MM.1S (cell line): ENCODE data around the gene EML5.

Experiments
- DNase-seq: peaks from one replicate; pipeline ENCODE4 v3.0.0-alpha.2; 2015
- H2AFZ ChIP-seq: fragments of 300-600 bp; sonication (generic); 2 replicates; pipeline ENCODE4 v1.6.0; 2016; ENCODE audit warnings: antibody characterized with exemption, low read length
- H3F3A ChIP-seq: fragments of 300-600 bp; sonication (generic); 2 replicates; pipeline ENCODE4 v1.6.1; 2016; ENCODE audit warnings: mild to moderate bottlenecking, antibody characterized with exemption, low read length, moderate library complexity, mixed read lengths; ENCODE audit not compliant: insufficient read depth
- H3K27ac ChIP-seq: fragments of 300-600 bp; sonication (generic); 2 replicates; pipeline ENCODE4 v1.5.1; 2016; ENCODE audit warnings: mild to moderate bottlenecking, low read length
- H3K27me3 ChIP-seq: fragments of 300-600 bp; sonication (generic); replicated peaks from 2 replicates; pipeline ENCODE4 v1.6.0; 2016; ENCODE audit warnings: low read length; ENCODE audit not compliant: insufficient read depth
- H3K36me3 ChIP-seq: fragments of 300-600 bp; sonication (generic); replicated peaks from 2 replicates; pipeline ENCODE4 v1.6.1; 2016; ENCODE audit warnings: mild to moderate bottlenecking, low read length, mixed read lengths; ENCODE audit not compliant: insufficient read depth
- H3K4me1 ChIP-seq: fragments of 300-600 bp; sonication (generic); 2 replicates; pipeline ENCODE4 v1.6.1; 2016; ENCODE audit warnings: low read length, mixed read lengths
- H3K4me2 ChIP-seq: fragments of 300-600 bp; sonication (generic); 2 replicates; pipeline ENCODE4 v1.6.0; 2016; ENCODE audit warnings: low read depth, low read length
- H3K4me3 ChIP-seq: fragments of 300-600 bp; sonication (generic); 2 replicates; pipeline ENCODE4 v1.5.1; 2016; ENCODE audit warnings: low read length, mixed read lengths
- H3K79me2 ChIP-seq: fragments of 300-600 bp; sonication (generic); 2 replicates; pipeline ENCODE4 v1.6.1; 2016; ENCODE audit warnings: mixed run types, low read length, mixed read lengths
- H3K9ac ChIP-seq: fragments of 300-600 bp; sonication (generic); 2 replicates; pipeline ENCODE4 v1.6.1; 2016; ENCODE audit warnings: low read length, mixed read lengths
- H3K9me2 ChIP-seq: fragments of 300-600 bp; sonication (generic); replicated peaks from 2 replicates; pipeline ENCODE4 v1.6.1; 2016; ENCODE audit warnings: mild to moderate bottlenecking, low read length, mixed read lengths; ENCODE audit not compliant: insufficient read depth
- H3K9me3 ChIP-seq: fragments of 300-600 bp; sonication (generic); replicated peaks from 2 replicates; pipeline ENCODE4 v1.6.1; 2016; ENCODE audit warnings: mild to moderate bottlenecking, low read length, mixed read lengths; ENCODE audit not compliant: insufficient read depth
- H4K20me1 ChIP-seq: fragments of 300-600 bp; sonication (generic); 2 replicates; pipeline ENCODE4 v1.6.1; 2016; ENCODE audit warnings: mild to moderate bottlenecking, low read length, moderate library complexity, mixed read lengths; ENCODE audit not compliant: insufficient read depth
- CTCF ChIP-seq: fragments of 300-600 bp; sonication (generic); IDR thresholded peaks from 2 replicates; pipeline ENCODE4 v1.5.1; 2016; ENCODE audit warnings: antibody characterized with exemption, low read length, mixed read lengths
- EZH2 ChIP-seq: fragments of 300-600 bp; sonication (generic); optimal IDR thresholded peaks from 2 replicates; pipeline ENCODE3; 2017; ENCODE audit warnings: low read depth, mild to moderate bottlenecking, antibody characterized with exemption, low read length, mixed read lengths
- EZH2phosphoT487 ChIP-seq: fragments of 300-600 bp; sonication (generic); IDR thresholded peaks from 2 replicates; pipeline ENCODE4 v1.6.1; 2018; ENCODE audit warnings: antibody characterized with exemption, low read length

Gene EML5

DNA sequence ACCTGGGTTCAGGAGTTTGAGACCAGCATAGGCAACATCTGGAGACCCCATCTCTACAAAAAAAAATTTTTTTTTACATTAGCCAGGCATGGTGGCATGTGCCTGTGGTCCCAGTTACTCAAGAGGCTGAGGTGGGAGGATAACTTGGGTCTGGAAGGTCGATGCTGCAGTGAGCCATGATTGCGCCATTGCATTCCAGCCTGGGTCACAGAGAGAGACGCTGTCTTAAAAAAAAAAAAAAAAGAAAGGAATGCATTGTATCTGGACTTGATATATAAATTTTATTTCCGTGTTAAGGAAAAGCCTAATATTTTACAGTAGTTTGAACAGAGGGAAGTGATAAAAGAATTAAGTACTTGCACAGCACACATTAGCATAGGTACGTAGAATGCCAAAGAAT lies 132.7 kb downstream of the EML5 start:
- H3K79me2 ChIP-seq: no peaks in the 10 kb centered on the region
- no peaks in the 10 kb centered on the region for H3K36me3 ChIP-seq
- H3K27me3 ChIP-seq: no peaks in the 10 kb centered on the region
- no peak overlapping the region for H2AFZ ChIP-seq
- H4K20me1 ChIP-seq: no peaks in the 10 kb centered on the region
- no peak overlapping the region for H3K4me2 ChIP-seq
- H3K9ac ChIP-seq: no peak overlapping the region
- no peak for DNase-seq
- H3K27ac ChIP-seq: no peak overlapping the region
- H3K9me2 ChIP-seq: no peaks in the 10 kb centered on the region
- no peaks in the 10 kb centered on the region for H3F3A ChIP-seq
- H3K9me3 ChIP-seq: no peaks in the 10 kb centered on the region
- H3K4me3 ChIP-seq: no peak overlapping the region
- no peaks in the 10 kb centered on the region for H3K4me1 ChIP-seq
- TF ChIP-seq CTCF (no peak), EZH2 (no peak), EZH2phosphoT487 (no peak)

- Histone ChIP-seq H3K27ac (no peak overlapping the region), H3K9ac (no peak overlapping the region), H3K4me1 (no peaks in the 10 kb centered on the region), H3K9me3 (no peaks in the 10 kb centered on the region), H4K20me1 (no peaks in the 10 kb centered on the region), H3F3A (no peaks in the 10 kb centered on the region), H3K27me3 (no peaks in the 10 kb centered on the region), H3K4me2 (no peak overlapping the region), H3K79me2 (no peaks in the 10 kb centered on the region), H2AFZ (no peak overlapping the region), H3K9me2 (no peaks in the 10 kb centered on the region), H3K4me3 (no peak overlapping the region), H3K36me3 (no peaks in the 10 kb centered on the region)
- DNase-seq: no peak
- TF ChIP-seq CTCF (no peak), EZH2phosphoT487 (no peak), EZH2 (no peak)
Observed at GRCh38 chr14:88639221-88639620, 153.5 kb downstream of the EML5 start.

- Histone ChIP-seq H3K27me3 (no peaks in the 10 kb centered on the region), H3F3A (no peaks in the 10 kb centered on the region), H3K4me3 (no peak overlapping the region), H3K9ac (no peak overlapping the region), H3K27ac (no peak overlapping the region), H3K4me1 (no peaks in the 10 kb centered on the region), H2AFZ (no peak overlapping the region), H3K9me3 (no peaks in the 10 kb centered on the region), H3K36me3 (no peaks in the 10 kb centered on the region), H3K4me2 (no peak overlapping the region), H3K79me2 (no peaks in the 10 kb centered on the region), H3K9me2 (no peaks in the 10 kb centered on the region), H4K20me1 (no peaks in the 10 kb centered on the region)
- no peak for TF ChIP-seq CTCF
- no peak for TF ChIP-seq EZH2phosphoT487
- no peak for TF ChIP-seq EZH2
- no peak for DNase-seq
Observed at GRCh38 chr14:88632512-88632911, 160.2 kb downstream of the EML5 start.
